NCI-H446 treated with DMSO at 0.1 percent for 48 hours (cell line): ENCODE results near the gene PRKN.
A peak's percentile ranks its signal among the peaks of the same experiment; 100 is the strongest.
"Not testable (repeated sequence)": the region's sequence is repeated elsewhere in the genome, so short reads cannot be mapped to it uniquely, and the experiment has no call there.

Source experiments
- DNase-seq: peaks from one replicate; lab custom pipeline; 2025; lab: John Stamatoyannopoulos, UW

Gene PRKN

GRCh38 chr6:162443101-162443500 lies 284.5 kb downstream of the PRKN start:
- no peak for DNase-seq

DNA sequence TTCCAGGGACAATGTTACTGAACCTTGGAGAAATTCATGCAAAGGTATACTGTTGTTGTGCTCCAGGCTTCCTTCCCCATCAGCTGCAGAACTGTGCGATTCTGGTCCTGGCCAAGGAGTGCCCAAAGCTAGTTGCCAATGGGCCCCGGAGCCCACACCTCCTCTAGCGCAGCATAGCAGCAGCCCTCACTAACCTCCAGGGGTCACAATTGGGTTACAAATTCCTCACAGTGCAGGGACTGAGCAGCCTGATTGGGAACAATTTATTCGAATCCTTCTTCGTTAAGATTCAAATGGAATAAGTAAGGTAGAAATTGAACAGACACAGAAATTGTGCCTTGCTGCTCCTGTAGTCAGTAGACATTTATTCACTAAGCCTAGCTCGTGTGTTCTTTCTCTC lies 284.9 kb downstream of the PRKN start:
- DNase-seq = no peak

DNA sequence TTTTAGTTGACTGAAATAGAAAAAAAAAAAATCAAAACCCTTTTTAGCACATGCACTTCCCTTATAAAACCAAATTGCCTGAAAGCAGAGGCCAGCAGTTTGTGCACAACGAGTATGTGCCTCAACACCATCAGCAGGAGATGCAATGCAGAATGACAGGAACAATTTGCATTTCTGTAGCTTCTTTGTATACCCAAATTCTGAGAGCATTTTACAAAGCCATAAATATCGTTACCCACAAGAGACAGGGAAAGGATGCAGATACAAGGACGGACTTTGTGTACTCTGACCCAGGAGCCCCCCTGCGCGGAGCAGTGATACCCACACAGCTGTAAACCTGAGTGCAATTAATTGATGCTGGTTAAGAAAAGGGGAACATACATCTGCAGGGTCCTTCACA lies 285.6 kb downstream of the PRKN start:
- no peak for DNase-seq

GRCh38 chr6:162438980-162439379 lies 288.6 kb downstream of the PRKN start:
- no peak for DNase-seq

DNA sequence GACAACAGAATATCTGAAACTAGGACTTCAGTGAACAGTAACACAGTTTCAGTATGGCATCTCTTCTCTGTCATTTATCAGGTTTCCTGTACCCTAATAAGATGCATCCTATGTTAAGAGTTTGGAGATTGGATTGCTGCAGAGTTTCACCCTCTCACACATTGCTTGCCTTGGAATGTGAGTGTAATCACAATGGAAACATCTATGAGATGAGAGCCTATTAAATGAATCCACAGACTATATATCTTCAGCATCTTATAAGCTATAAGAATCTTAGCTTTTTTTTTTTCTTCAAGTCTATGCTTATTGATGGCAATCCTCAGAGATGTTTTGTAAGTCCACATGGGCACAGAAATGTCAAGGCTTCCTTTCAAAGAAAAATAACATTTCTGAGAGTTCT lies 292.5 kb downstream of the PRKN start:
- DNase-seq = no peak

DNA sequence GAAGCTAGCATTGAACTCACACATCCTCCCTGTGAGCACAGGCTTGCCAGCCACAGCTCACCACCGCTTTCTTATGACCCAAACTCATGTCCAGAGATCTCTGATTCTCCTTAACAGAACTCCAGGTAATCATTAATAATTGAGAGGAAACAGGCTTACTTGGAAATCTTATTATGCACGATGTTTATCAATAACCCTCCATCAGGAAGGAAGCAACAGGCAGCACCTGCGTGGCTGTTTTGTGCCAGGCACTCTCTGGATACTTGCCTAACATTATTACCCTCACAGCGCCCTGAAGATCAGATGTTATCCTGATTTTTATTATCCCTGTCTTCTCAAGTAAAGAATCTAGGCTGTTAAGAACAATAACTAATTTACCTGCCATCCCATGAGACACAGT lies 306.6 kb downstream of the PRKN start:
- DNase-seq = no peak

- DNase-seq = no peak
Measured at GRCh38 chr6:162416831-162417537, 310.6 kb downstream of the PRKN start.

DNA sequence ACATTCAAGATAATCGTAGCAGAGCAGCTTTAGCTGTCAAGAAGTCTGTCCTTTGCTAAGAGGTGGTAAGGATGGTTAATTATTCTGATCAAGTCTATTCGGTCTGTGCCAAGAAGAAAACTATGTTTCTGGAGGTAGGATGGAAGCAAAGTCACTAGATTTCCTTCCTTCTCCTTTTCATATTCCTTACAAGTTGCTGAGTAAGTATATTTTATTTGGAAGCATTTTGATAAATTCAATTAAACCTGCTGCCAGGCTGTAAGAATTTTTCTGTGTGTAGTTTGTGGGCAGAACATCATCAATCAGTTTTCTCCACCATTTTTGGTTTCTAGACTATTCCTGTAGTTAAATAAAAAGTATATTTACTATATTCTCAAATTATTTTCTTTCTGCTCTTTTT lies 311.3 kb downstream of the PRKN start:
- no peak for DNase-seq

DNA sequence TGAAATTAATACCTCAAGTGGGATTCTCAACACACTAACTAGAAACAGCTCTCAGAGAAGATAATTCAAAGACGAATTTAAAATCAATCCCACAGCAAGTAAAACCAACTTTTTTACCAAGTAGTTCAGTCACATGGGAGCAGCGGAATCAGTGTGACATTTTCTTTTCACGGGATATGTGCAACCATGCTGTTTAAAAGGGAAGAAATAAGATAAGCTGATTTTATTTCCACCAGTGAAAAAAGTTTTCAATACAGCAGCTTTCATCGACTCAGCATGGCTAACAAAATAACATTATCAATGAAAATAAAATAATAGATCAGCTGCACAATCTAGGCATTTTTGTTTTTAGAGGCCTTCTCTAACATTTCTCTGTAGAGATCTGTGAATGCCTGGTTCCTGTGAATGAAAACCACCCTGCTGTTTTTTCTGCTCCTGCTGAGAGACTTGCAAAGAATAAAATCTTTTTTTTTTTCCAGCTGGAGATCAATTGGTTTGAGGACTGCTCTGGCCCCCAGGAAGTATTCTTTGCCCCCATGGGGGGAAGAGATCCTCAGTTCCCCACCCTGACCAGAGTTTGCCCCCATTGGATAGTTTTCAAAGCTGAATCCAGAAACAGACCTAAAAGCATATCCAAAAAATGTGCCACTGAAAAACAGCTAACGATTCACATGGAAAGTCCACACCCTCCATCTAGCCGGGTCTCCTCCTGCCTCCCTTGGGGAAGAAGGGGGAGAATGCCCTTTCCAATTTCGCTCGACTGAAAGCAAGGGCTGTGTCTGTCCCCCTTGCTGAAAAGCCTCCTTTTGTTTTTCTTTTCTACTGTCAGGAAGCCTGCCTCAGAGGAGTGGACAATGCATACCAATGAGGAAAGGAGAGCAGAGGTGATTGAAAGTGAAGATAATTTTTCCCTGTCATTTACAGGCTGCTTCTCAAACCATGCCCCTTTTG lies 317.6 kb downstream of the PRKN start:
- no peak for DNase-seq

GRCh38 chr6:162408826-162409535 lies 318.6 kb downstream of the PRKN start:
- no peak for DNase-seq

GRCh38 chr6:162404951-162405350 lies 322.6 kb downstream of the PRKN start:
- DNase-seq = no peak

GRCh38 chr6:162403031-162403430 lies 324.5 kb downstream of the PRKN start:
- DNase-seq = no peak

GRCh38 chr6:162395181-162395580 lies 332.4 kb downstream of the PRKN start:
- DNase-seq = no peak

DNA sequence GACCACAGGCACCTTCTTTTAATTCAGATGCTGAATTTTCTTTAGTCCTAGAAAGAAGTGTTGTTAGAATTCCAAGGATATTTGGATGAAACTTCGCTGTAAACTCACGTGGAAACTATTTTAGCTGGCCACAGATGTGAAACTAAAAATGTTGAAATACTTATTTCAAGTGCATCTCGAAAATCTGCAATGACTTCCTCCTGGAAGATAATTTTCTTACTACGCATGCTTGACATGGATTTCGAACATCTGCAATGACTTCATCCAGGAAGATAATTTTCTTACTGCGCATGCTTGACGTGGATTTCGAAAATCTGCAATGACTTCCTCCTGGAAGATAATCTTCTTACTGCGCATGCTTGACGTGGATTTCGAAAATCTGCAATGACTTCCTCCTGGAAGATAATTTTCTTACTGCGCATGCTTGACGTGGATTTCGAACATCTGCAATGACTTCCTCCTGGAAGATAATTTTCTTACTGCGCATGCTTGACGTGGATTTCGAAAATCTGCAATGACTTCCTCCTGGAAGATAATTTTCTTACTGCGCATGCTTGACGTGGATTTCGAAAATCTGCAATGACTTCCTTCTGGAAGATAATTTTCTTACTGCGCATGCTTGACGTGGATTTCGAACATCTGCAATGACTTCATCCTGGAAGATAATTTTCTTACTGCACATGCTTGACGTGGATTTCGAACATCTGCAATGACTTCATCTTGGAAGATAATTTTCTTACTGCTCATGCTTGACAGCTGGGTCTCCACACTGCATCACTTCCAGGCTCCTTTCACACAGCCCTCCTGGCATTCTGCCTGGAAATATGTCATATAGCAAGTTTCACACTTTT lies 336.4 kb downstream of the PRKN start:
- DNase-seq = not testable (repeated sequence)

- DNase-seq = no peak
Measured at GRCh38 chr6:162389343-162390085, 338.1 kb downstream of the PRKN start.

- DNase-seq = no peak
Measured at GRCh38 chr6:162388383-162388777, 339.2 kb downstream of the PRKN start.

DNA sequence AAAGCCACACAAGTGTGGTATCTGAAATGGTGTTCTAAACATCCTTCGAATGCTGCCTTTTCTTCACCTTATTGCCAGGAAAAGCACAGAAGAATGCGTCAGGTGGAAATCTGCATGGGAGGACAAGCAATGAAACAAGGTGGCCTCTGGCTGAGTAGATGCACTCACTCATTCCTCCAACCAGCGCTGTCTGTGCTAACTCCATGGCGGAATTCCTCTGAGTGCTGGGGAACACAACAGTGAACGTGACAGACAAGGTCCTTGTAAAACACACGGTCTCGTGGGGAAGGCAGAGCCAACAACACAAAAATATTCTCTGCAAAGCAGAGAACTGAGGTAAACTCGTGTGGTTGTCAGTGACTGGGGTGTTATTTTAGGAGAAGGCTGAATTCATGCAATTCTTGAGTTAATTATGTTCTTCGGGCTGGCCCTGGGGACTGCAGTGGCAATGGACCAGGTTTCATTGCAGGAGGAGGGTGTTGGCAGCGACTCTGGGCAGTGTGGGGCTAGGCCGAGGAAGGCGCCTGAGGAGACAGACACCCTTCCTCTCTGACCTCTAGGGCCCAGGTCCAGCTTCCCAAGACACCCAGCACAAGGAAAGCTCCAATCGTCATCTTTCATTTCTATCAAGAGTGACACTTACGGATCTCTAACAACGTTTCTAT lies 339.7 kb downstream of the PRKN start:
- no peak for DNase-seq

GRCh38 chr6:162385980-162386379 lies 341.6 kb downstream of the PRKN start:
- no peak for DNase-seq

DNA sequence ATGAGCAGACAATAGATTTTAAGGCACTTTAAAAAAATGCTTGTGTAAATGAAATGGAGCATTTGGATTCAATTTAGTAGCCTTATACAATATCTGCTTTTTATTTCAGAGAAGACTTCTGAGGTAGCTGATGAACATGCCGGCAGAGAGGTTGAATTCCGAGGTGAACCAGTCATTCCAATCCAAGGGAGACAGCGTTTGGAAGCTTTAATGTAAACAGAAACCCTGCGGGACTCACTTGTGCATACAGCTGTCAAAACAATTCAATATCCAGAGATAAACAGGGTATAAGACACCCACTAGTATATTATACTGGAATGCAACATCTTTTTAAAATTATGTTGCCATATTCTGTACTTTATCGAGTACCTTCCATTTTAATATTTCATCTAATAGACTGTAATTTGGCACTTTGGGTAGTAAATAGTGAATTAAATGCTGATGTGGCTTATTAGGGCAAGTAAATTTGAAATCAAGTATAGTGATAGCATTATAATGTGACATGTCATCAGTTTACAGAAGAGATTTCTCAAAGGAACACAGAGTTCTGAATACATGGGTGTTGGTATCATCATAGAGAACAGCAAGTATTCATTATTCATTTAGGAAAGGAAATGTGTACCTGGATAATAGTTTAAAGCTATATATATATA lies 347.7 kb downstream of the PRKN start:
- no peak for DNase-seq

GRCh38 chr6:162377735-162378134 lies 349.8 kb downstream of the PRKN start:
- DNase-seq = peak; percentile 2
